ENCODE results near the gene TMEM187. TPM values are rescaled to one million over a fixed set of nuclear protein-coding genes. Genes with fewer than 3 reads are reported as not detected.

TMEM187 gene
- total and polyA plus RNA-seq, 2 donors (not counting 3 experiments of a cell fraction or from before 2014, with no cell fraction given) = 2.6 to 15.7 TPM

DNA sequence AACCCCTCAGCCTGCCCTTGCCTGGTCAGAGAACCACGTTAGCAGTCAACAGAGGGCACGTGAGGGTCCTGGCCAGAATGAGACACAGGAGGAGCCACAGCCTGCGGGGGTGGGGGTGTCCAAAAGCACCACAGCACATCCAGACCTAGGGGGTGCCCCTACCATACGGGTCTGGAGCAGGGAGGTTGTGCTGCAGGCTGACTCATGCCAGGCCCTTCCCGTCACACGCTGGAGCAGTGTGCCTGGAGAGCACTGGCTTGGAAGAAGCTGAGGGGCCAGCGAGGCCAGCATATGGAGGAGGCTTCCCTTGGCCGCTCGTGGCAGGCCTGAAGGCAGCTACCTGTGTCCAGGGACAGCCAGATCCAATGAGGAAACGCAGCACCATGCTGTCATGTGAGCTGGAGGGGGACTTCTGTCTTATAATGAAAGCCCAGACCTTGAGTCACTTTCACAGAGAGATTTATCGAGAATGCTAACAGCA is 48.6 kb downstream of the TMEM187 start:
- FAIRE-seq = peak; percentile 83
- H3K36me3 ChIP-seq (ENCODE audit: control insufficient read depth in 2 of 2, extremely low read depth in 1 of 2, insufficient read depth in 2 of 2, low read length in 2 of 2) = peaks cover 0 to 10% of the 10 kb centered on the region in 2 experiments

More for the DNA sequence above, 48.6 kb downstream of the TMEM187 start:
- Histone ChIP-seq H3K4me2 (ENCODE audit: insufficient read depth, low read length) (peak overlapping the region; percentile 2), H3K27me3 (ENCODE audit: control insufficient read depth in 2 of 2, insufficient read depth in 2 of 2, low read length in 2 of 2) (no peaks in the 10 kb centered on the region), H3K9ac (replicated peaks; ENCODE audit: extremely low read depth, insufficient read depth, low read length) (no peak overlapping the region), H3K4me3 (replicated peaks in 1 of 3; ENCODE audit: insufficient read depth in 1 of 3, low read depth in 1 of 3, low read length in 3 of 3) (no peak overlapping the region), H4K20me1 (replicated peaks; ENCODE audit: control insufficient read depth, extremely low read depth, insufficient read depth, low read length) (no peaks in the 10 kb centered on the region), H3K79me2 (ENCODE audit: control insufficient read depth, insufficient read depth, low read length) (peaks cover 27% of the 10 kb centered on the region), H3K4me1 (ENCODE audit: control insufficient read depth, extremely low read depth, insufficient read depth, low read length) (peaks cover 25% of the 10 kb centered on the region), H3K9me1 (replicated peaks; ENCODE audit: control insufficient read depth, extremely low read depth, insufficient read depth, low read length) (no peaks in the 10 kb centered on the region), H3K27ac (ENCODE audit: insufficient read depth, low read depth, low read length) (peak overlapping the region; percentile 90), H2AFZ (ENCODE audit: low read depth, low read length) (no peak overlapping the region), H3K9me3 (replicated peaks; ENCODE audit: control insufficient read depth, insufficient read depth, low read length) (no peaks in the 10 kb centered on the region)
- no TSS peak for BruUV-seq (replicated peaks)
- intact Hi-C loops (cut with micrococcal nuclease) = loop anchor here (2.0 kb wide), 1 partner anchor 76 kb away; the partner anchor contains the start of gene MECP2
- dilution Hi-C loops (cut with MboI; ENCODE audit: extremely low pct_ligation_motif_present, low sequenced_read_pairs) = no loop called here
- TF ChIP-seq POLR2A (IDR thresholded peaks at IDR 0.05; ENCODE audit: low read depth, low read length) (no peak), EZH2 (IDR thresholded peaks at IDR 0.05; ENCODE audit: borderline replicate concordance, low read depth, low read length, severe bottlenecking) (no peak), POLR2AphosphoS5 (IDR thresholded peaks at IDR 0.05; ENCODE audit: insufficient read depth, low read depth, low read length) (no peak), FOS (IDR thresholded peaks at IDR 0.05; ENCODE audit: borderline replicate concordance, insufficient read depth, low read length) (no peak), GATA2 (IDR thresholded peaks at IDR 0.05; ENCODE audit: insufficient read depth, insufficient read length, low read depth, low read length) (no peak), JUN (IDR thresholded peaks at IDR 0.05; ENCODE audit: borderline replicate concordance, insufficient read depth, insufficient read length, low read depth) (no peak), MYC (IDR thresholded peaks at IDR 0.05; ENCODE audit: low read depth, low read length) (no peak)
- TF ChIP-seq, protein P1, sequence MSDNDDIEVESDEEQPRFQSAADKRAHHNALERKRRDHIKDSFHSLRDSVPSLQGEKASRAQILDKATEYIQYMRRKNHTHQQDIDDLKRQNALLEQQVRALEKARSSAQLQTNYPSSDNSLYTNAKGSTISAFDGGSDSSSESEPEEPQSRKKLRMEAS (IDR thresholded peaks at IDR 0.05; ENCODE audit: insufficient read depth, insufficient read length) = no peak
- TF ChIP-seq, protein P2, sequence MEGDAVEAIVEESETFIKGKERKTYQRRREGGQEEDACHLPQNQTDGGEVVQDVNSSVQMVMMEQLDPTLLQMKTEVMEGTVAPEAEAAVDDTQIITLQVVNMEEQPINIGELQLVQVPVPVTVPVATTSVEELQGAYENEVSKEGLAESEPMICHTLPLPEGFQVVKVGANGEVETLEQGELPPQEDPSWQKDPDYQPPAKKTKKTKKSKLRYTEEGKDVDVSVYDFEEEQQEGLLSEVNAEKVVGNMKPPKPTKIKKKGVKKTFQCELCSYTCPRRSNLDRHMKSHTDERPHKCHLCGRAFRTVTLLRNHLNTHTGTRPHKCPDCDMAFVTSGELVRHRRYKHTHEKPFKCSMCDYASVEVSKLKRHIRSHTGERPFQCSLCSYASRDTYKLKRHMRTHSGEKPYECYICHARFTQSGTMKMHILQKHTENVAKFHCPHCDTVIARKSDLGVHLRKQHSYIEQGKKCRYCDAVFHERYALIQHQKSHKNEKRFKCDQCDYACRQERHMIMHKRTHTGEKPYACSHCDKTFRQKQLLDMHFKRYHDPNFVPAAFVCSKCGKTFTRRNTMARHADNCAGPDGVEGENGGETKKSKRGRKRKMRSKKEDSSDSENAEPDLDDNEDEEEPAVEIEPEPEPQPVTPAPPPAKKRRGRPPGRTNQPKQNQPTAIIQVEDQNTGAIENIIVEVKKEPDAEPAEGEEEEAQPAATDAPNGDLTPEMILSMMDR (IDR thresholded peaks at IDR 0.05; ENCODE audit: extremely low read depth in 1 of 2, insufficient read depth in 1 of 2, low read depth in 1 of 2, low read length in 2 of 2) = no peak
- POLR2A ChIA-PET = no interaction called here
- CTCF ChIA-PET = interaction anchor here (1.0 to 3.5 kb wide), 4 partner anchors 19 to 47 kb away, joined by 3 to 14 read pairs (median 4); no protein-coding TSS in a partner anchor
- DNase-seq (ENCODE audit: low read depth, low spot score) = peak; percentile 56

Data from endothelial cell of umbilical vein (primary cell).